Skeletal muscle tissue (tissue), 4 donors: Measurements from ENCODE around the gene MAFG. TPM values are rescaled to one million over a fixed set of nuclear protein-coding genes. Genes with fewer than 3 reads are reported as not detected.
"Not testable (repeated sequence)": the region's sequence is repeated elsewhere in the genome, so short reads cannot be mapped to it uniquely, and the experiment has no call there.

Experiments used
- H3K27ac ChIP-seq: one replicate; pipeline ENCODE4 v1.7.0; 2013; ENCODE audit warnings: mild to moderate bottlenecking, low read depth, low read length, inconsistent platforms
- H3K27me3 ChIP-seq, 3 donors: one replicate each; pipeline ENCODE4 v1.7.0; 2013; ENCODE audit warnings: low read length in 3 of 3; ENCODE audit not compliant: control insufficient read depth in 3 of 3, insufficient read depth in 3 of 3
- H3K36me3 ChIP-seq, 3 donors: one replicate each; pipeline ENCODE4 v1.7.0; 2013; ENCODE audit warnings: low read length in 3 of 3; ENCODE audit not compliant: control insufficient read depth in 3 of 3, insufficient read depth in 3 of 3
- H3K4me1 ChIP-seq, 3 donors: one replicate each; pipeline ENCODE4 v1.7.0; 2013; ENCODE audit warnings: low read length in 3 of 3, mild to moderate bottlenecking in 3 of 3; ENCODE audit not compliant: control insufficient read depth in 3 of 3, insufficient read depth in 3 of 3
- H3K4me3 ChIP-seq, 3 donors: one replicate each; pipeline ENCODE4 v1.7.0; 2013; ENCODE audit warnings: low read length in 3 of 3
- H3K9ac ChIP-seq, 3 donors: one replicate each; pipeline ENCODE4 v1.7.0; 2013; ENCODE audit warnings: low read length in 3 of 3, mild to moderate bottlenecking in 3 of 3, moderate library complexity in 2 of 3, low read depth in 1 of 3
- H3K9me3 ChIP-seq, 3 donors: one replicate each; pipeline ENCODE4 v1.7.0; 2013; ENCODE audit warnings: low read length in 3 of 3; ENCODE audit not compliant: control insufficient read depth in 3 of 3
- total RNA-seq: library from RNA; depleted of rRNA; stranded (reverse); fragments of >200 nt; gene quantifications from one replicate; pipeline ENCODE4 v1.2.3, GENCODE V29; 2014
- donor health status: Osteomylitis.

The MAFG gene
- total RNA-seq, 1 donor from 2014 or later: 8.9 TPM

- H3K9me3 ChIP-seq: no peaks in the 10 kb centered on the region
- H3K4me3 ChIP-seq: peak overlapping the region; percentile 72 to 83 (median 76)
- peak overlapping the region; percentile 83 to 87 (median 85) for H3K9ac ChIP-seq
- no peaks in the 10 kb centered on the region for H3K27me3 ChIP-seq
- H3K4me1 ChIP-seq: peaks cover 68 to 83% (median 76%) of the 10 kb centered on the region in 3 donors
- peak overlapping the region; percentile 94 for H3K27ac ChIP-seq
- H3K36me3 ChIP-seq: peaks cover 22 to 28% (median 25%) of the 10 kb centered on the region in 3 donors
Measured at GRCh38 chr17:81922566-81923301, 4.8 kb downstream of the MAFG start.

- Histone ChIP-seq H3K9me3 (no peaks in the 10 kb centered on the region), H3K4me3 (peak overlapping the region in 2 of 3 donors; percentile 54 to 83), H3K27me3 (no peaks in the 10 kb centered on the region), H3K36me3 (peaks cover 22 to 28% (median 25%) of the 10 kb centered on the region in 3 donors), H3K27ac (peak overlapping the region; percentile 94), H3K9ac (peak overlapping the region; percentile 25 to 78 (median 30)), H3K4me1 (peaks cover 73 to 86% (median 81%) of the 10 kb centered on the region in 3 donors)
Measured at GRCh38 chr17:81921996-81922565, 5.5 kb downstream of the MAFG start.

GRCh38 chr17:81921537-81921862 lies 6.0 kb downstream of the MAFG start:
- Histone ChIP-seq H3K27ac (no peak overlapping the region), H3K9me3 (no peaks in the 10 kb centered on the region), H3K4me3 (peak overlapping the region in 1 of 3 donors; percentile 50), H3K4me1 (peaks cover 77 to 90% (median 86%) of the 10 kb centered on the region in 3 donors), H3K9ac (peak overlapping the region in 1 of 3 donors; percentile 30), H3K36me3 (peaks cover 22 to 28% (median 25%) of the 10 kb centered on the region in 3 donors), H3K27me3 (no peaks in the 10 kb centered on the region)

GRCh38 chr17:81920612-81921536 lies 6.7 kb downstream of the MAFG start:
- Histone ChIP-seq H3K27me3 (no peaks in the 10 kb centered on the region), H3K27ac (peak overlapping the region; percentile 19), H3K9me3 (no peaks in the 10 kb centered on the region), H3K36me3 (peaks cover 22 to 29% (median 26%) of the 10 kb centered on the region in 3 donors), H3K4me1 (peaks cover 72 to 87% (median 79%) of the 10 kb centered on the region in 3 donors), H3K9ac (peak overlapping the region in 2 of 3 donors; percentile 54 to 67), H3K4me3 (peak overlapping the region in 2 of 3 donors; percentile 13 to 50)

- Histone ChIP-seq H3K9ac (peak overlapping the region in 2 of 3 donors; percentile 54 to 57), H3K4me1 (peaks cover 55 to 77% (median 62%) of the 10 kb centered on the region in 3 donors), H3K4me3 (peak overlapping the region in 1 of 3 donors; percentile 71), H3K36me3 (peaks cover 39 to 48% (median 45%) of the 10 kb centered on the region in 3 donors), H3K9me3 (no peaks in the 10 kb centered on the region), H3K27ac (peak overlapping the region; percentile 7), H3K27me3 (no peaks in the 10 kb centered on the region)
Measured at GRCh38 chr17:81918832-81919545, 8.5 kb downstream of the MAFG start.

- not testable (repeated sequence) for H3K27me3 ChIP-seq, H3K9me3 ChIP-seq
- peak overlapping the region; percentile 7 for H3K27ac ChIP-seq
- peaks cover 46 to 54% (median 52%) of the 10 kb centered on the region in 3 donors for H3K36me3 ChIP-seq
- peaks cover 50 to 70% (median 55%) of the 10 kb centered on the region in 3 donors for H3K4me1 ChIP-seq
- H3K9ac ChIP-seq: peak overlapping the region in 1 of 3 donors; percentile 62
- H3K4me3 ChIP-seq: peak overlapping the region; percentile 38 to 79 (median 71)
Measured at GRCh38 chr17:81918333-81918669, 9.2 kb downstream of the MAFG start.

GRCh38 chr17:81917565-81918332 lies 9.8 kb downstream of the MAFG start, which contains the start of gene SIRT7:
Gene SIRT7 (minus strand): TSS chr17:81918176. CDS start chr17:81918131, 45 bp downstream.
- H3K4me3 ChIP-seq: peak within 1 kb of the TSS; percentile 40 to 79 (median 71)
- peaks cover 48 to 58% (median 56%) of the 10 kb centered on the region in 3 donors for H3K36me3 ChIP-seq
- no peaks in the 10 kb centered on the region for H3K27me3 ChIP-seq
- no peaks in the 10 kb centered on the region for H3K9me3 ChIP-seq
- peak within 1 kb of the TSS; percentile 7 for H3K27ac ChIP-seq
- H3K4me1 ChIP-seq: peaks cover 47 to 66% (median 51%) of the 10 kb centered on the region in 3 donors
- H3K9ac ChIP-seq: peak within 1 kb of the TSS; percentile 53 to 84 (median 57)

GRCh38 chr17:81916234-81917001 lies 11.1 kb downstream of the MAFG start:
- Histone ChIP-seq H3K36me3 (peaks cover 49 to 59% (median 56%) of the 10 kb centered on the region in 3 donors), H3K9ac (peak overlapping the region; percentile 14 to 84 (median 53)), H3K4me3 (peak overlapping the region in 1 of 3 donors; percentile 40)

More at GRCh38 chr17:81916234-81917001, 11.1 kb downstream of the MAFG start:
- Histone ChIP-seq H3K4me1 (peaks cover 36 to 60% (median 42%) of the 10 kb centered on the region in 3 donors), H3K27ac (no peak overlapping the region), H3K27me3 (no peaks in the 10 kb centered on the region), H3K9me3 (no peaks in the 10 kb centered on the region)
